ENCODE measurements around the gene LIMS1. TPM values are rescaled to one million over a fixed set of nuclear protein-coding genes. Genes with fewer than 3 reads are reported as not detected.

LIMS1 gene
- total RNA-seq, 1 experiment from 2014 or later: 101 TPM

- H3K9me3 ChIP-seq (ENCODE audit: control insufficient read depth, insufficient read depth, low read depth, low read length): no peaks in the 10 kb centered on the region
- no TSS peak for BruUV-seq (replicated peaks)
- no peak overlapping the region for H3K27ac ChIP-seq (ENCODE audit: low read length)
- ATAC-seq (no peak), DNase-seq (ENCODE audit: low read depth, low spot score) (no peak)
- H3K4me3 ChIP-seq (ENCODE audit: low read depth in 2 of 2, low read length in 2 of 2): no peak overlapping the region
- in situ Hi-C loops (cut with HindIII; ENCODE audit: low pct_unique_long_range_greater_than_20kb, low sequenced_read_pairs) (no loop called here), intact Hi-C loops (cut with micrococcal nuclease; ENCODE audit: unreplicated experiment) (loop anchor here (10.0 kb wide), 1 partner anchor 375 kb away; no protein-coding TSS in a partner anchor)
- peaks cover 46% of the 10 kb centered on the region for H3K4me1 ChIP-seq (ENCODE audit: control insufficient read depth, insufficient read depth, low read length)
- H3K36me3 ChIP-seq (ENCODE audit: control insufficient read depth, insufficient read depth, low read length): no peaks in the 10 kb centered on the region
- no peaks in the 10 kb centered on the region for H3K27me3 ChIP-seq (ENCODE audit: control insufficient read depth, insufficient read depth, low read length)
- CTCF ChIA-PET: no interaction called here
- POLR2A ChIA-PET: no interaction called here
- no peak for TF ChIP-seq SIN3A (IDR thresholded peaks at IDR 0.05; ENCODE audit: borderline replicate concordance, insufficient read depth, low read depth, low read length)
- no peak for TF ChIP-seq TCF7L2 (IDR thresholded peaks at IDR 0.05; ENCODE audit: low read depth, low read length)
- TF ChIP-seq CTCF (IDR thresholded peaks at IDR 0.05): no peak
- TF ChIP-seq, protein P1, sequence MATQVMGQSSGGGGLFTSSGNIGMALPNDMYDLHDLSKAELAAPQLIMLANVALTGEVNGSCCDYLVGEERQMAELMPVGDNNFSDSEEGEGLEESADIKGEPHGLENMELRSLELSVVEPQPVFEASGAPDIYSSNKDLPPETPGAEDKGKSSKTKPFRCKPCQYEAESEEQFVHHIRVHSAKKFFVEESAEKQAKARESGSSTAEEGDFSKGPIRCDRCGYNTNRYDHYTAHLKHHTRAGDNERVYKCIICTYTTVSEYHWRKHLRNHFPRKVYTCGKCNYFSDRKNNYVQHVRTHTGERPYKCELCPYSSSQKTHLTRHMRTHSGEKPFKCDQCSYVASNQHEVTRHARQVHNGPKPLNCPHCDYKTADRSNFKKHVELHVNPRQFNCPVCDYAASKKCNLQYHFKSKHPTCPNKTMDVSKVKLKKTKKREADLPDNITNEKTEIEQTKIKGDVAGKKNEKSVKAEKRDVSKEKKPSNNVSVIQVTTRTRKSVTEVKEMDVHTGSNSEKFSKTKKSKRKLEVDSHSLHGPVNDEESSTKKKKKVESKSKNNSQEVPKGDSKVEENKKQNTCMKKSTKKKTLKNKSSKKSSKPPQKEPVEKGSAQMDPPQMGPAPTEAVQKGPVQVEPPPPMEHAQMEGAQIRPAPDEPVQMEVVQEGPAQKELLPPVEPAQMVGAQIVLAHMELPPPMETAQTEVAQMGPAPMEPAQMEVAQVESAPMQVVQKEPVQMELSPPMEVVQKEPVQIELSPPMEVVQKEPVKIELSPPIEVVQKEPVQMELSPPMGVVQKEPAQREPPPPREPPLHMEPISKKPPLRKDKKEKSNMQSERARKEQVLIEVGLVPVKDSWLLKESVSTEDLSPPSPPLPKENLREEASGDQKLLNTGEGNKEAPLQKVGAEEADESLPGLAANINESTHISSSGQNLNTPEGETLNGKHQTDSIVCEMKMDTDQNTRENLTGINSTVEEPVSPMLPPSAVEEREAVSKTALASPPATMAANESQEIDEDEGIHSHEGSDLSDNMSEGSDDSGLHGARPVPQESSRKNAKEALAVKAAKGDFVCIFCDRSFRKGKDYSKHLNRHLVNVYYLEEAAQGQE (IDR thresholded peaks at IDR 0.05; ENCODE audit: insufficient read depth in 1 of 2, low read depth in 2 of 2, low read length in 1 of 2): no peak
- TF ChIP-seq POLR2AphosphoS5 (IDR thresholded peaks at IDR 0.05; ENCODE audit: low read depth, low read length): no peak
Measured at GRCh38 chr2:108589372-108589771, 55.1 kb downstream of the LIMS1 start.

GRCh38 chr2:108589781-108590180, 55.5 kb downstream of the LIMS1 start:
- H3K27ac ChIP-seq (ENCODE audit: low read length): no peak overlapping the region
- no peaks in the 10 kb centered on the region for H3K27me3 ChIP-seq (ENCODE audit: control insufficient read depth, insufficient read depth, low read length)
- no peak for ATAC-seq
- no TSS peak for BruUV-seq (replicated peaks)
- ChIA-PET POLR2A (no interaction called here), CTCF (no interaction called here)
- no peak for TF ChIP-seq POLR2AphosphoS5 (IDR thresholded peaks at IDR 0.05; ENCODE audit: low read depth, low read length)
- H3K4me3 ChIP-seq (ENCODE audit: low read depth in 2 of 2, low read length in 2 of 2): no peak overlapping the region
- H3K9me3 ChIP-seq (ENCODE audit: control insufficient read depth, insufficient read depth, low read depth, low read length): no peaks in the 10 kb centered on the region
- H3K36me3 ChIP-seq (ENCODE audit: control insufficient read depth, insufficient read depth, low read length): no peaks in the 10 kb centered on the region
- in situ Hi-C loops (cut with HindIII; ENCODE audit: low pct_unique_long_range_greater_than_20kb, low sequenced_read_pairs): no loop called here
- intact Hi-C loops (cut with micrococcal nuclease; ENCODE audit: unreplicated experiment): loop anchor here (10.0 kb wide), 1 partner anchor 375 kb away; no protein-coding TSS in a partner anchor
- DNase-seq (ENCODE audit: low read depth, low spot score): no peak
- peaks cover 48% of the 10 kb centered on the region for H3K4me1 ChIP-seq (ENCODE audit: control insufficient read depth, insufficient read depth, low read length)

DNA sequence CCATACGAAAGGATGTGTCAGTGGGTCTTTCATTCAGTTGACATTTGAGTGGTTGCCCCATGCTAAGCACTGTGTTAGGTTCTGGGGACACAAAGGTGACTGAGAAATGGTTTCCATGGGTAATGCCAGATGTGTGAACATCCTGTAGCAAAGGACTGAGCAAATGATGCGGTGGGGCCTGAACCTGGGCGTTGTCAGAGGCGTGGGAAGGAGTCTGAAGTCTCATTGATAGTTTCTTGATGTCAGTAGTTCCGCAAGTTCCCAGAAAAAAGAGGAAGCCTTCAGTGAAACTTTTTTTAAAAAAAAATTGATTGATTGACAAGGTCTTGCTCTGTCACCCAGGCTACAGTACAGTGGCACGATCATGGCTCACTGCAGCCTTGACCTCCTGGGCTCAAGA, 56.9 kb downstream of the LIMS1 start:
- no peak for ATAC-seq
- TF ChIP-seq, protein P1 (IDR thresholded peaks at IDR 0.05; ENCODE audit: insufficient read depth in 1 of 2, low read depth in 2 of 2, low read length in 1 of 2): no peak
- TF ChIP-seq POLR2AphosphoS5 (IDR thresholded peaks at IDR 0.05; ENCODE audit: low read depth, low read length): no peak
- no peak for TF ChIP-seq SIN3A (IDR thresholded peaks at IDR 0.05; ENCODE audit: borderline replicate concordance, insufficient read depth, low read depth, low read length)
- TF ChIP-seq TCF7L2 (IDR thresholded peaks at IDR 0.05; ENCODE audit: low read depth, low read length): no peak
- TF ChIP-seq CTCF (IDR thresholded peaks at IDR 0.05): no peak
- POLR2A ChIA-PET: no interaction called here

More for the DNA sequence above, 56.9 kb downstream of the LIMS1 start:
- H3K9me3 ChIP-seq (ENCODE audit: control insufficient read depth, insufficient read depth, low read depth, low read length): no peaks in the 10 kb centered on the region
- H3K27ac ChIP-seq (ENCODE audit: low read length): no peak overlapping the region
- in situ Hi-C loops (cut with HindIII; ENCODE audit: low pct_unique_long_range_greater_than_20kb, low sequenced_read_pairs) (no loop called here), intact Hi-C loops (cut with micrococcal nuclease; ENCODE audit: unreplicated experiment) (no loop called here)
- no TSS peak for BruUV-seq (replicated peaks)
- DNase-seq (ENCODE audit: low read depth, low spot score): no peak
- no peaks in the 10 kb centered on the region for H3K27me3 ChIP-seq (ENCODE audit: control insufficient read depth, insufficient read depth, low read length)
- H3K4me3 ChIP-seq (ENCODE audit: low read depth in 2 of 2, low read length in 2 of 2): no peak overlapping the region
- CTCF ChIA-PET: no interaction called here
- H3K4me1 ChIP-seq (ENCODE audit: control insufficient read depth, insufficient read depth, low read length): peaks cover 56% of the 10 kb centered on the region
- no peaks in the 10 kb centered on the region for H3K36me3 ChIP-seq (ENCODE audit: control insufficient read depth, insufficient read depth, low read length)
